Cardiac muscle cell (in vitro differentiated cells and primary cell): Measurements from ENCODE around the gene PCGF6. TPM values are rescaled to one million over a fixed set of nuclear protein-coding genes. Genes with fewer than 3 reads are reported as not detected.

Experiments used
- DNase-seq, 2 donors: peaks; one replicate each; pipeline versions ENCODE4 v3.0.0 to v3.0.0-alpha.2; 2010 to 2017; ENCODE audit warnings: low read depth in 1 of 2, low spot score in 1 of 2
- H3K27ac ChIP-seq: fragments of 200-600 bp; sonication (generic); 2 replicates; pipeline ENCODE4 v1.5.1; 2016
- H3K27me3 ChIP-seq: fragments of 200-600 bp; sonication (generic); 2 replicates; pipeline ENCODE4 v1.6.0; 2016; ENCODE audit warnings: control low read depth
- H3K36me3 ChIP-seq: fragments of 200-600 bp; sonication (generic); 2 replicates; pipeline ENCODE4 v1.5.1; 2016; ENCODE audit warnings: control low read depth
- H3K4me1 ChIP-seq: fragments of 200-600 bp; sonication (generic); 2 replicates; pipeline ENCODE4 v1.8.1; 2017; ENCODE audit warnings: low read depth, mild to moderate bottlenecking, mixed run types
- H3K4me3 ChIP-seq: fragments of 200-600 bp; sonication (generic); 2 replicates; pipeline ENCODE4 v1.5.1; 2016; ENCODE audit warnings: mild to moderate bottlenecking
- H3K9me3 ChIP-seq: fragments of 200-600 bp; sonication (generic); 2 replicates; pipeline ENCODE4 v1.5.1; 2017; ENCODE audit warnings: low read depth, mild to moderate bottlenecking, control low read depth
- polyA plus RNA-seq: library from polyadenylated mRNA; unstranded; fragments of >200 nt; fragmentation: Nextera tagmentation; extraction: Ambion mirVana; gene quantifications from 2 replicates; pipeline ENCODE4 v1.2.1, GENCODE V29; 2016
- total RNA-seq: library from RNA; depleted of rRNA; stranded (reverse); fragments of >200 nt; gene quantifications from 2 replicates; pipeline ENCODE4 v1.2.3, GENCODE V29; 2016
- TF ChIP-seq, protein P1 (sequence below): IDR thresholded peaks from 2 replicates; pipeline ENCODE4 v1.5.1; 2012; ENCODE audit warnings: low read depth, mild to moderate bottlenecking, low read length

PCGF6 gene
- total and polyA plus RNA-seq, 2 experiments from 2014 or later: 14.7 to 21.4 TPM

DNA sequence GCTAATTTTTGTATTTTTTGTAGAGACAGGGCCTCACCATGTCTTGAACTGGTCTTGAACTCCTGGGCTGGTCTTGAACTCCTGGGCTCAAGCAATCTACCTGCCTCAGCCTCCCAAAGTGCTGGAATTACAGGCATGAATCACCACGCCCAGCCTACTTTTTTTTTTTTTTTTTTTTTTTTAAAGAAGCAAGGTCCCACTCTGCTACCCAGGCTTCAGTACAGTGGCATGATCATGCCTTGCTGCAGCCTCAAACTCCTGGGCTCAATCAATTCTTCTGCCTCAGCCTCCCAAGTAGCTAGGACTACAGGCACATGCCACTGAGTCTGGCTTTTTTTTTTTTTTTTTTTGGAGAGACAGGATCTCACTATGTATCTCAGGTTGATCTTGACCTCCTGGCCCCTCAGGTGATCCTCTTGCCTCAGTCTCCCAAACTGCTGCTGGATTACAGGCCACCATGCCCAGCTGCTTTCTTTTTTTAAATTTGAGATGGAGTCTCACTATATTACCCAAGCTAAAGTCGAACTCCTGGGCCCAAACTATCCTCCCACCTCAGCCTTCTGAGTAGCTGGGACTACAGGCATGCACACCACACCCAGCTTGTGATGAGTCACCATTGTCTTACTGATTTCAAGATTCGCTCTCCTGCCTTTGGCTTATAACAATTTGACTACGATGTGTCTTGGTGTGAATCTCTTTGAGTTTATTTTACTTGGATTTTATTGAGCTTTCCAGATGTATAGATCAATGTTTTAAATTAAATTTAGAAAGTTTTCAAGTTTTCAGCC is 96.2 kb downstream of the PCGF6 start:
- DNase-seq: peak in 1 of 2 donors; percentile 34
- TF ChIP-seq, protein P1, sequence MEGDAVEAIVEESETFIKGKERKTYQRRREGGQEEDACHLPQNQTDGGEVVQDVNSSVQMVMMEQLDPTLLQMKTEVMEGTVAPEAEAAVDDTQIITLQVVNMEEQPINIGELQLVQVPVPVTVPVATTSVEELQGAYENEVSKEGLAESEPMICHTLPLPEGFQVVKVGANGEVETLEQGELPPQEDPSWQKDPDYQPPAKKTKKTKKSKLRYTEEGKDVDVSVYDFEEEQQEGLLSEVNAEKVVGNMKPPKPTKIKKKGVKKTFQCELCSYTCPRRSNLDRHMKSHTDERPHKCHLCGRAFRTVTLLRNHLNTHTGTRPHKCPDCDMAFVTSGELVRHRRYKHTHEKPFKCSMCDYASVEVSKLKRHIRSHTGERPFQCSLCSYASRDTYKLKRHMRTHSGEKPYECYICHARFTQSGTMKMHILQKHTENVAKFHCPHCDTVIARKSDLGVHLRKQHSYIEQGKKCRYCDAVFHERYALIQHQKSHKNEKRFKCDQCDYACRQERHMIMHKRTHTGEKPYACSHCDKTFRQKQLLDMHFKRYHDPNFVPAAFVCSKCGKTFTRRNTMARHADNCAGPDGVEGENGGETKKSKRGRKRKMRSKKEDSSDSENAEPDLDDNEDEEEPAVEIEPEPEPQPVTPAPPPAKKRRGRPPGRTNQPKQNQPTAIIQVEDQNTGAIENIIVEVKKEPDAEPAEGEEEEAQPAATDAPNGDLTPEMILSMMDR: no peak
- no peaks in the 10 kb centered on the region for H3K27me3 ChIP-seq
- no peak overlapping the region for H3K27ac ChIP-seq
- H3K4me1 ChIP-seq: no peaks in the 10 kb centered on the region
- H3K4me3 ChIP-seq: no peak overlapping the region
- no peaks in the 10 kb centered on the region for H3K9me3 ChIP-seq
- H3K36me3 ChIP-seq: no peaks in the 10 kb centered on the region

DNA sequence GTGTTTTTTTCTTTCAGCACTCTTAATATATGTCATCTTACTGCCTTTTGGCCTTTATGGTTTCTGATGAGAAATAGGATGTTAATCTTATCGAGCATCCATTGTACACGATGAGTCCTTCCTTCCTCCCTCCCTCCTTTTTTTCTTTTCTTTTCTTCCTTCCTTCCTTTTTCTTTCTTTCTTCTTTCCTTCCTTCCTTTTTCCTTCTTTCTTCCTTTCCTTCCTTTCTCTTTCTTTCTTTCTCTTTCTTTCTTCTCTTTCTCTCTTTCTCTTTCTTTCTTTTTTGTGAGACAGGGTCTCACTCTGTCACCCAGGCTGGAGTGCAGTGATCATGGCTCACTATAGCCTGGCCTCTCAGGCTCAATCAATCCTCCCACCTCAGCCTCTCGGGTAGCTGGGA is 96.8 kb downstream of the PCGF6 start:
- Histone ChIP-seq H3K27ac (no peak overlapping the region), H3K36me3 (no peaks in the 10 kb centered on the region), H3K4me3 (no peak overlapping the region), H3K4me1 (no peaks in the 10 kb centered on the region), H3K27me3 (no peaks in the 10 kb centered on the region), H3K9me3 (no peaks in the 10 kb centered on the region)
- TF ChIP-seq, protein P1: no peak
- no peak for DNase-seq

Other genes starting within 250 kb of the PCGF6 start
- 36.9 and 51.1 TPM in 2 replicates for gene NT5C2, start 157.9 kb downstream of the PCGF6 start, total RNA-seq
- gene NT5C2, start 157.9 kb downstream of the PCGF6 start, polyA plus RNA-seq: 59.4 and 84.0 TPM in 2 replicates
- gene RPEL1, start 105.3 kb downstream of the PCGF6 start, total RNA-seq: not detected in 2 replicates
- gene RPEL1, start 105.3 kb downstream of the PCGF6 start, polyA plus RNA-seq: not detected in 2 replicates
- gene INA, start 74.0 kb downstream of the PCGF6 start, total RNA-seq: 1.1 and 1.3 TPM in 2 replicates
- gene INA, start 74.0 kb downstream of the PCGF6 start, polyA plus RNA-seq: 0.42 and 1.8 TPM in 2 replicates
- 4.7 and 7.1 TPM in 2 replicates for gene TAF5, start 16.8 kb upstream of the PCGF6 start, total RNA-seq
- gene TAF5, start 16.8 kb upstream of the PCGF6 start, polyA plus RNA-seq: 4.6 TPM in 2 replicates
- 81.4 and 282 TPM in 2 replicates for gene ATP5MK, start 45.3 kb upstream of the PCGF6 start, total RNA-seq
- 663 and 909 TPM in 2 replicates for gene ATP5MK, start 45.3 kb upstream of the PCGF6 start, polyA plus RNA-seq
- 20.4 and 30.3 TPM in 2 replicates for gene PDCD11, start 45.5 kb upstream of the PCGF6 start, total RNA-seq
- 17.9 and 20.1 TPM in 2 replicates for gene PDCD11, start 45.5 kb upstream of the PCGF6 start, polyA plus RNA-seq
- gene CALHM2, start 101.2 kb upstream of the PCGF6 start, total RNA-seq: 0.95 and 3.7 TPM in 2 replicates
- gene CALHM2, start 101.2 kb upstream of the PCGF6 start, polyA plus RNA-seq: 1.1 TPM in 2 replicates
- gene CALHM1, start 107.8 kb upstream of the PCGF6 start, total RNA-seq: 0.11 TPM in 1 of 2 replicates, not detected in the other
- not detected in 2 replicates for gene CALHM1, start 107.8 kb upstream of the PCGF6 start, polyA plus RNA-seq
- not detected in 2 replicates for gene CALHM3, start 128.1 kb upstream of the PCGF6 start, total RNA-seq
- gene CALHM3, start 128.1 kb upstream of the PCGF6 start, polyA plus RNA-seq: not detected in 2 replicates
- 2.3 and 2.7 TPM in 2 replicates for gene NEURL1, start 142.6 kb upstream of the PCGF6 start, total RNA-seq
- 1.4 and 3.5 TPM in 2 replicates for gene NEURL1, start 142.6 kb upstream of the PCGF6 start, polyA plus RNA-seq